ENCODE results near the gene PBX2.

PBX2 gene

GRCh38 chr6:32177183-32177787 is 12.7 kb downstream of the PBX2 start:
- Histone ChIP-seq H3K4me3 (ENCODE audit: extremely low read depth, insufficient read depth, low read length, poor library complexity, severe bottlenecking) (peak overlapping the region; percentile 99), H3K36me3 (ENCODE audit: control insufficient read depth, insufficient read depth, low read length) (peaks cover 37% of the 10 kb centered on the region), H3K9me3 (ENCODE audit: control insufficient read depth, low read length) (no peaks in the 10 kb centered on the region), H3K4me1 (ENCODE audit: control insufficient read depth, insufficient read depth, low read length, poor library complexity, severe bottlenecking) (peaks cover 22% of the 10 kb centered on the region), H3K27ac (ENCODE audit: low read depth, low read length, severe bottlenecking) (peak overlapping the region; percentile 98)
- 0 to 2% methylated on average over 15 to 19 of the region's 20 CpGs for WGBS, 2 experiments (ENCODE audit: insufficient coverage in 2 of 2)

- WGBS, 2 experiments (ENCODE audit: insufficient coverage in 2 of 2), result 30 to 50% methylated on average over 4 of the region's 5 CpGs
- peaks cover 32% of the 10 kb centered on the region for H3K36me3 ChIP-seq (ENCODE audit: control insufficient read depth, insufficient read depth, low read length)
- H3K4me1 ChIP-seq (ENCODE audit: control insufficient read depth, insufficient read depth, low read length, poor library complexity, severe bottlenecking), result peaks cover 22% of the 10 kb centered on the region
- H3K4me3 ChIP-seq (ENCODE audit: extremely low read depth, insufficient read depth, low read length, poor library complexity, severe bottlenecking), result peak overlapping the region; percentile 99
- H3K27ac ChIP-seq (ENCODE audit: low read depth, low read length, severe bottlenecking), result peak overlapping the region; percentile 98
- H3K9me3 ChIP-seq (ENCODE audit: control insufficient read depth, low read length), result no peaks in the 10 kb centered on the region
Observed at GRCh38 chr6:32176476-32177182, 13.4 kb downstream of the PBX2 start.

- Histone ChIP-seq H3K36me3 (ENCODE audit: control insufficient read depth, insufficient read depth, low read length) (peaks cover 33% of the 10 kb centered on the region), H3K4me3 (ENCODE audit: extremely low read depth, insufficient read depth, low read length, poor library complexity, severe bottlenecking) (peak within 1 kb of the TSS; percentile 99), H3K9me3 (ENCODE audit: control insufficient read depth, low read length) (no peaks in the 10 kb centered on the region), H3K4me1 (ENCODE audit: control insufficient read depth, insufficient read depth, low read length, poor library complexity, severe bottlenecking) (peaks cover 23% of the 10 kb centered on the region), H3K27ac (ENCODE audit: low read depth, low read length, severe bottlenecking) (peak within 1 kb of the TSS; percentile 98)
- 2 to 5% methylated on average over 9 to 10 of the region's 27 CpGs for WGBS, 2 experiments (ENCODE audit: insufficient coverage in 2 of 2)
Observed at GRCh38 chr6:32175711-32176475, 14.1 kb downstream of the PBX2 start, which contains the start of gene AGPAT1. Gene AGPAT1 (minus strand): TSS chr6:32176084. CDS start chr6:32171496, 4,588 bp downstream.

GRCh38 chr6:32175322-32175710 is 14.7 kb downstream of the PBX2 start:
- peaks cover 26% of the 10 kb centered on the region for H3K4me1 ChIP-seq (ENCODE audit: control insufficient read depth, insufficient read depth, low read length, poor library complexity, severe bottlenecking)
- 20 to 29% methylated on average over 1 to 2 of the region's 2 CpGs for WGBS, 2 experiments (ENCODE audit: insufficient coverage in 2 of 2)
- no peak overlapping the region for H3K27ac ChIP-seq (ENCODE audit: low read depth, low read length, severe bottlenecking)
- no peaks in the 10 kb centered on the region for H3K9me3 ChIP-seq (ENCODE audit: control insufficient read depth, low read length)
- H3K36me3 ChIP-seq (ENCODE audit: control insufficient read depth, insufficient read depth, low read length), result peaks cover 34% of the 10 kb centered on the region
- peak overlapping the region; percentile 99 for H3K4me3 ChIP-seq (ENCODE audit: extremely low read depth, insufficient read depth, low read length, poor library complexity, severe bottlenecking)

- Histone ChIP-seq H3K27ac (ENCODE audit: low read depth, low read length, severe bottlenecking) (no peak overlapping the region), H3K36me3 (ENCODE audit: control insufficient read depth, insufficient read depth, low read length) (peaks cover 35% of the 10 kb centered on the region), H3K4me3 (ENCODE audit: extremely low read depth, insufficient read depth, low read length, poor library complexity, severe bottlenecking) (peak overlapping the region; percentile 99), H3K9me3 (ENCODE audit: control insufficient read depth, low read length) (no peaks in the 10 kb centered on the region), H3K4me1 (ENCODE audit: control insufficient read depth, insufficient read depth, low read length, poor library complexity, severe bottlenecking) (peaks cover 27% of the 10 kb centered on the region)
- WGBS, 2 experiments (ENCODE audit: insufficient coverage in 2 of 2), result 100% methylated on average over 1 of the region's 1 CpG
Observed at GRCh38 chr6:32174416-32174815, 15.6 kb downstream of the PBX2 start.

- H3K9me3 ChIP-seq (ENCODE audit: control insufficient read depth, low read length), result no peaks in the 10 kb centered on the region
- no peak overlapping the region for H3K4me3 ChIP-seq (ENCODE audit: extremely low read depth, insufficient read depth, low read length, poor library complexity, severe bottlenecking)
- 81 to 86% methylated on average over 4 of the region's 4 CpGs for WGBS, 2 experiments (ENCODE audit: insufficient coverage in 2 of 2)
- no peak overlapping the region for H3K27ac ChIP-seq (ENCODE audit: low read depth, low read length, severe bottlenecking)
- peaks cover 25% of the 10 kb centered on the region for H3K4me1 ChIP-seq (ENCODE audit: control insufficient read depth, insufficient read depth, low read length, poor library complexity, severe bottlenecking)
- peaks cover 45% of the 10 kb centered on the region for H3K36me3 ChIP-seq (ENCODE audit: control insufficient read depth, insufficient read depth, low read length)
Observed at GRCh38 chr6:32173051-32173727, 16.8 kb downstream of the PBX2 start.

GRCh38 chr6:32171234-32171633 is 18.8 kb downstream of the PBX2 start:
- 96 to 98% methylated on average over 6 of the region's 6 CpGs for WGBS, 2 experiments (ENCODE audit: insufficient coverage in 2 of 2)
- H3K4me3 ChIP-seq (ENCODE audit: extremely low read depth, insufficient read depth, low read length, poor library complexity, severe bottlenecking), result no peak overlapping the region
- H3K27ac ChIP-seq (ENCODE audit: low read depth, low read length, severe bottlenecking), result no peak overlapping the region
- no peaks in the 10 kb centered on the region for H3K9me3 ChIP-seq (ENCODE audit: control insufficient read depth, low read length)
- H3K36me3 ChIP-seq (ENCODE audit: control insufficient read depth, insufficient read depth, low read length), result peaks cover 63% of the 10 kb centered on the region
- H3K4me1 ChIP-seq (ENCODE audit: control insufficient read depth, insufficient read depth, low read length, poor library complexity, severe bottlenecking), result peaks cover 25% of the 10 kb centered on the region

- no peaks in the 10 kb centered on the region for H3K9me3 ChIP-seq (ENCODE audit: control insufficient read depth, low read length)
- H3K36me3 ChIP-seq (ENCODE audit: control insufficient read depth, insufficient read depth, low read length), result peaks cover 72% of the 10 kb centered on the region
- WGBS, 2 experiments (ENCODE audit: insufficient coverage in 2 of 2), result 96 to 98% methylated on average over 9 to 10 of the region's 11 CpGs
- peaks cover 25% of the 10 kb centered on the region for H3K4me1 ChIP-seq (ENCODE audit: control insufficient read depth, insufficient read depth, low read length, poor library complexity, severe bottlenecking)
- no peak overlapping the region for H3K27ac ChIP-seq (ENCODE audit: low read depth, low read length, severe bottlenecking)
- no peak overlapping the region for H3K4me3 ChIP-seq (ENCODE audit: extremely low read depth, insufficient read depth, low read length, poor library complexity, severe bottlenecking)
Observed at GRCh38 chr6:32170294-32170693, 19.7 kb downstream of the PBX2 start.

- Histone ChIP-seq H3K4me1 (ENCODE audit: control insufficient read depth, insufficient read depth, low read length, poor library complexity, severe bottlenecking) (peaks cover 16% of the 10 kb centered on the region), H3K36me3 (ENCODE audit: control insufficient read depth, insufficient read depth, low read length) (peaks cover 77% of the 10 kb centered on the region), H3K27ac (ENCODE audit: low read depth, low read length, severe bottlenecking) (no peak overlapping the region), H3K9me3 (ENCODE audit: control insufficient read depth, low read length) (no peaks in the 10 kb centered on the region), H3K4me3 (ENCODE audit: extremely low read depth, insufficient read depth, low read length, poor library complexity, severe bottlenecking) (no peak overlapping the region)
- 92 to 95% methylated on average over 8 to 11 of the region's 11 CpGs for WGBS, 2 experiments (ENCODE audit: insufficient coverage in 2 of 2)
Observed at GRCh38 chr6:32168807-32169591, 21.0 kb downstream of the PBX2 start.

- peak overlapping the region; percentile 46 for H3K27ac ChIP-seq (ENCODE audit: low read depth, low read length, severe bottlenecking)
- peaks cover 16% of the 10 kb centered on the region for H3K4me1 ChIP-seq (ENCODE audit: control insufficient read depth, insufficient read depth, low read length, poor library complexity, severe bottlenecking)
- 87 to 100% methylated on average over 1 to 2 of the region's 2 CpGs for WGBS, 2 experiments (ENCODE audit: insufficient coverage in 2 of 2)
- no peaks in the 10 kb centered on the region for H3K9me3 ChIP-seq (ENCODE audit: control insufficient read depth, low read length)
- H3K36me3 ChIP-seq (ENCODE audit: control insufficient read depth, insufficient read depth, low read length), result peaks cover 78% of the 10 kb centered on the region
- H3K4me3 ChIP-seq (ENCODE audit: extremely low read depth, insufficient read depth, low read length, poor library complexity, severe bottlenecking), result no peak overlapping the region
Observed at GRCh38 chr6:32168350-32168749, 21.7 kb downstream of the PBX2 start.
